BJ (cell line): ENCODE results near the gene SCN4A. TPM values are rescaled to one million over a fixed set of nuclear protein-coding genes. Genes with fewer than 3 reads are reported as not detected.
"Not testable (repeated sequence)": the region's sequence is repeated elsewhere in the genome, so short reads cannot be mapped to it uniquely, and the experiment has no call there.

Experiments
- CTCF ChIA-PET: fragments of 350-600 bp; formaldehyde crosslinking; extraction: SDS; loops from one replicate; lab custom pipeline; 2021; ENCODE audit warnings: antibody characterized with exemption, inconsistent platforms; lab: Yijun Ruan, JAX
- POLR2A ChIA-PET: fragments of 300-600 bp; sonication (Branson Sonifier 250); formaldehyde crosslinking; extraction: SDS; loops from one replicate; lab custom pipeline; 2021; ENCODE audit warnings: antibody characterized with exemption; lab: Charles Lee
- DNase-seq: peaks from one replicate; pipeline ENCODE4 v3.0.0-alpha.2; 2011; ENCODE audit warnings: low read depth
- H3K27me3 ChIP-seq: 2 replicates; pipeline ENCODE4 v1.6.0; 2011; ENCODE audit warnings: low read length; ENCODE audit not compliant: control insufficient read depth, insufficient read depth
- H3K36me3 ChIP-seq: 2 replicates; pipeline ENCODE4 v1.5.1; 2011; ENCODE audit warnings: low read length; ENCODE audit not compliant: control insufficient read depth, insufficient read depth
- H3K4me3 ChIP-seq: 2 replicates; pipeline ENCODE4 v1.5.1; 2011; ENCODE audit warnings: low read depth, mild to moderate bottlenecking, control low read depth, low read length
- polyA plus RNA-seq: library from polyadenylated mRNA; depleted of rRNA; stranded (reverse); fragments of >200 nt; gene quantifications from 2 replicates; pipeline ENCODE4 v1.2.3, GENCODE V29; 2011
- TF ChIP-seq, protein P1 (sequence below): IDR thresholded peaks from 2 replicates; pipeline ENCODE4 v1.5.1; 2011; ENCODE audit warnings: low read depth, mild to moderate bottlenecking, control low read depth, inconsistent platforms, low read length, moderate library complexity; ENCODE audit not compliant: insufficient read depth

SCN4A gene
- polyA plus RNA-seq, 1 experiment = not detected

DNA sequence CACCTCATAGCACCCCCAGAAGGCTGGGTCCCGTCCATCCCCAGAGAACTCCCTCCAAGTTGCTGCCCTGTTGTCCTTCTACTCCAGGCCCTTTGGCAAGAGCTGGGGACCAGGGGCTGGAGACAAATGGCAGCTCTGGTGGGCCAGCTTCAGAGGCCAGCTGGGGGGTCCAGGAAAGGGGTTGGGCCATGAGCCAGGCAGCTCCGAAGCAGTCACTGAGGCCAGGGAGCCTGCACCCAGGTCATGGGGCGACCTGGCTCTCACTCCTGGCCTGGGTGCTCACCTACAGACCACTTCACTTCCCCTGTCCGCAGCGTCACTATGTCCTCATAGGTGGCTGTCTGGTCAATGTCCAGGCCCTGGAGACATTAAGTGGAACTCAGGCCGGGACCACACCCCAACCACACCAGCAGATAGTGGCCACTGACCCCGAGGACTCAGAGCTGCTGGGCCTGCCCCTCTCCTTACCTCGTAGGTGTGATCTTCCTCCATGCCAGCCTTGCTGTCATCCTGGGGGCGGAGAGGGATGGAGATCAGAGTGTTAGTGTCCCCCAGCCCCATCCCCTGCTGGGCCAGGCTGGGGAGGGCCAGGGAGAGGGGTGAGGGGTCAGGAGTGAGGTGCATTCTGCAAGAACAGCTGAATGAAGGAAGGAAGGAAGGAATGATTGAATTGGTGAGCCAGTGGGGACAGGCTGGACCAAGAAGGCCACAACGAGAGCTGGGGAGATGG is 43.6 kb downstream of the SCN4A start:
- no peak overlapping the region for H3K4me3 ChIP-seq
- DNase-seq = no peak
- TF ChIP-seq, protein P1, sequence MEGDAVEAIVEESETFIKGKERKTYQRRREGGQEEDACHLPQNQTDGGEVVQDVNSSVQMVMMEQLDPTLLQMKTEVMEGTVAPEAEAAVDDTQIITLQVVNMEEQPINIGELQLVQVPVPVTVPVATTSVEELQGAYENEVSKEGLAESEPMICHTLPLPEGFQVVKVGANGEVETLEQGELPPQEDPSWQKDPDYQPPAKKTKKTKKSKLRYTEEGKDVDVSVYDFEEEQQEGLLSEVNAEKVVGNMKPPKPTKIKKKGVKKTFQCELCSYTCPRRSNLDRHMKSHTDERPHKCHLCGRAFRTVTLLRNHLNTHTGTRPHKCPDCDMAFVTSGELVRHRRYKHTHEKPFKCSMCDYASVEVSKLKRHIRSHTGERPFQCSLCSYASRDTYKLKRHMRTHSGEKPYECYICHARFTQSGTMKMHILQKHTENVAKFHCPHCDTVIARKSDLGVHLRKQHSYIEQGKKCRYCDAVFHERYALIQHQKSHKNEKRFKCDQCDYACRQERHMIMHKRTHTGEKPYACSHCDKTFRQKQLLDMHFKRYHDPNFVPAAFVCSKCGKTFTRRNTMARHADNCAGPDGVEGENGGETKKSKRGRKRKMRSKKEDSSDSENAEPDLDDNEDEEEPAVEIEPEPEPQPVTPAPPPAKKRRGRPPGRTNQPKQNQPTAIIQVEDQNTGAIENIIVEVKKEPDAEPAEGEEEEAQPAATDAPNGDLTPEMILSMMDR = no peak
- ChIA-PET CTCF (interaction anchor here (1.1 to 8.9 kb wide), 5 partner anchors 9 to 204 kb away, joined by 3 to 84 read pairs (median 7); partner anchors contain the start of genes CSHL1 and GH1), POLR2A (no interaction called here)
- no peaks in the 10 kb centered on the region for H3K36me3 ChIP-seq
- H3K27me3 ChIP-seq = peaks cover 4% of the 10 kb centered on the region; the same call in 1 of the 2 replicates

DNA sequence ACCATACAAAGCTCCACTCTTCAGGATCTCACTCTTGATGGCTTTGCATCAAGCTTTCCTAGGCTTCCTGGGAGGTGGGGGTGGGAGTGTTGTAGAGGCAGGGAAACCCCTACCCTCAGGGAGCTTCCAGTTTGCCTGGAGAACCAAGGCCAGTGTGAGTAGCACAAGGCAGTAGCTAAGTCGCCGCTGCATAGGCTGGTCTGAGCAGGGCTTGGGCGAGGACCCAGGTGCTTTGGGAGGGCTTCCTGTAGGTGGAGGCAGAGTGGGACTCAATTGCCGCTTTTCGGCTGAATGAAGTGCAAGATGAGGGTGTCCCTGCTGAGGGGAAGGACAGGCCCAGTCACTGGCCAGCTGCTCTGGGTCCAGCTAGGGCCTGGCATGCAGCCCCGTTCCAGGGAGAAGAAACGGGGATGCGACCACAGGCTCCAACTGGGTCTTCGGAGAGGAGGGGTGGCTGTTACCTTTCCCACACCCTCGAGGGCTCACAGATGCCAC is 44.5 kb downstream of the SCN4A start:
- Histone ChIP-seq H3K36me3 (no peaks in the 10 kb centered on the region), H3K27me3 (no peaks in the 10 kb centered on the region; the same call in 1 of the 2 replicates), H3K4me3 (no peak overlapping the region)
- ChIA-PET POLR2A (no interaction called here), CTCF (interaction anchor here (0.9 to 8.9 kb wide), 4 partner anchors 8 to 97 kb away, joined by 3 to 84 read pairs (median 6); partner anchors contain the start of genes CSHL1 and GH1)
- no peak for DNase-seq
- TF ChIP-seq, protein P1 = no peak

DNA sequence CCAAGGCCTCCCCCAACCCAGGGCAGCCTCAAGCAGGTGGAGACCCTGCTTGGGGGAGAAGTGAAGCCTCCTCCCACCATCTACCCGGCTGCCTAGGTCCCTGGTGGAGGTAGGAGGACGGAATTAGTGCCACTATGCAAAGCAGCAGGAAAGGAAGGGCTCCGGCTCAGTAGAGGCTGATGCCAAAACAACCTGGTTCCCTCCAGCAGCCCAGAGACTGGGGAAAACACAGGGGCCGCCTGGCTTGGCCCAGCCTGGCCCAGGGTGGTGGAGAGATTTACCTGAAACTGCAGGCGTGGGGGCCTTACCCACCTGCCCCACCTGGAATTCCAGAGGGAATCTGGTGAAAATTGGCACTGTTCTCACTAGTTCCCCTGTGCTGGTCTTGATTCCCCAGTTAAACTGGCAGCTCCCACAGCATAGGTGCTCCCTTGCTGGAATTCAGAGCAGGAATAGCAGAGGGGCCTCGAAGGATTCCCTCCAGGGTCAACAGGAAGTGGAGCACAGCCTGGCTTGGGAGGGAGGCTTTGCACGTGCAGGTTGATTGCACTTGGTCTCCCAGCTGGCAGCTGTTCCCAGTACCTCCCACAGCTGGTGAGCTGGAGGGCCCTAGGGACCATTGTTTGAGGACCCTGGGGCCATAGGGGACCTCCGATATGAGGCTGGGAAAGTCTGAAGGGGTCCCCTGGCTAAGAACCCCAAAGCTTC is 45.1 kb downstream of the SCN4A start:
- Histone ChIP-seq H3K4me3 (no peak overlapping the region), H3K27me3 (no peaks in the 10 kb centered on the region; the same call in 1 of the 2 replicates), H3K36me3 (no peaks in the 10 kb centered on the region)
- no peak for DNase-seq
- ChIA-PET CTCF (interaction anchor here (0.9 to 8.9 kb wide), 3 partner anchors 8 to 19 kb away, joined by 3 to 84 read pairs (median 7); partner anchors contain the start of genes CSHL1 and GH1), POLR2A (no interaction called here)
- TF ChIP-seq, protein P1 = no peak

DNA sequence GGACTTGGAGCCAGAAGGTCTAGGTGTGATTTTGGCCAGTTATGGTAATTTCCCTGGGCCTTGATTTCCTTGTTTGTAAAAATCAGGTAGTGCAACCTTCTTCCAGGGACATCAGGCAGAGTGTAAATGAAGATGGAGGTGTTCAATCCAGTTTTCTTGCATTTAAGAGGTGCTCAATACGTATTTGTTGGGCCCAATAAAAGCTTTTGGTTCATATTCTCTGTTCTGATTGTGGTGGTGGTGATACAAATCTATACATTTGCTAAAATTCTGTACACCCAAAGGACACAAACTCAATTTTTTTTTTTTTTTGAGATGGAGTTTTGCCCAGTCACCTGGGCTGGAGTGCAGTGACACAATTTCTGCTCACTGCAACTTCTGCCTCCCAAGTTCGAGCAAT is 46.6 kb downstream of the SCN4A start:
- Histone ChIP-seq H3K27me3 (no peaks in the 10 kb centered on the region; the same call in 1 of the 2 replicates), H3K36me3 (no peaks in the 10 kb centered on the region), H3K4me3 (no peak overlapping the region)
- no peak for DNase-seq
- CTCF ChIA-PET = interaction anchor here (0.6 to 1.2 kb wide), 3 partner anchors 64 to 465 kb away, joined by 3 to 5 read pairs (median 3); no protein-coding TSS in a partner anchor
- POLR2A ChIA-PET = no interaction called here
- TF ChIP-seq, protein P1 = no peak

DNA sequence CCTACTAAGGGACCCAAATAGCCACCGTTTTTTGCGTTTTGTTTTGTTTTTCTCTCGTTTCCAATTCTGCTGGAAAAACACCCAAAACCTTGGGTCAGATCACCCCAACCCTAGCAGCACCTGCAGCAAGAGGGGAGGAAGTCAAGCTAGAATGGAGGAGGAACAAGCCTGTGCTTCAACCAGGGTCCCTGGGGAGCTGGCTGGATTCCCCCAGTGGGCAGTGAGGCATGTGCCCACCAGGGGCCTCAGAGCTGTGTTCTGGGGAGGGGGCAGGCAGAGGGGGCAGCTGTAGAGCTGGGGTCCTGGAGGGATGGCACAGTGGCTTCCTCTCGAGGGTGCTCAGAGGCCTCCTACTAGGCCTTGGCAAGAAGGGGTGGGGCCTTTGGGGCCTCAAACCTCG is 47.1 kb downstream of the SCN4A start:
- DNase-seq = no peak
- Histone ChIP-seq H3K4me3 (no peak overlapping the region), H3K27me3 (no peaks in the 10 kb centered on the region; the same call in 1 of the 2 replicates), H3K36me3 (no peaks in the 10 kb centered on the region)
- TF ChIP-seq, protein P1 = no peak
- CTCF ChIA-PET = interaction anchor here (1.2 kb wide), 2 partner anchors 65 to 92 kb away, joined by 3 to 5 read pairs; no protein-coding TSS in a partner anchor
- POLR2A ChIA-PET = no interaction called here

DNA sequence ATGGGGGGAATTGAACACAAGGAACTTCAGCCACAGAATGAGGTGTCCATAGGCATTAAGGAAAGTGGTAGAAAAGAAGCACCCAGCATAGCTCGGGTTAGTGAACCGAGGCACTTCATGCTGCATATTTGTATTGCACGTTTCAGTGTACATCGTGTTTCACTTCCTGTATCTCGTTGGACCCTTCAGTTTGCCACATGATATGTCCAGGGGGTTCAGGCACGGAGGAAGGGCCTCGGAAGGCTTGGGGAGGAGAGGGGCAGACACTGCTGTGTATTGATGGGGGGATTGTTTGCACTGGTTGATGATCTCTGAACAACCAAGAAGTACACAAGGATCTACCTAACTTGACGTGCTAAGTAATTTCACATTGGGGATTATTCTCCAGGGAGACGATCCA is 50.3 kb downstream of the SCN4A start:
- CTCF ChIA-PET = interaction anchor here (0.7 to 5.1 kb wide), 4 partner anchors 9 to 11 kb away, joined by 3 to 84 read pairs (median 3); partner anchors contain the start of genes CD79B and CSHL1
- not testable (repeated sequence) for H3K36me3 ChIP-seq, DNase-seq, H3K4me3 ChIP-seq, H3K27me3 ChIP-seq
- POLR2A ChIA-PET = interaction anchor here (0.6 kb wide), 1 partner anchor 175 kb away, joined by 3 read pairs; no protein-coding TSS in a partner anchor

DNA sequence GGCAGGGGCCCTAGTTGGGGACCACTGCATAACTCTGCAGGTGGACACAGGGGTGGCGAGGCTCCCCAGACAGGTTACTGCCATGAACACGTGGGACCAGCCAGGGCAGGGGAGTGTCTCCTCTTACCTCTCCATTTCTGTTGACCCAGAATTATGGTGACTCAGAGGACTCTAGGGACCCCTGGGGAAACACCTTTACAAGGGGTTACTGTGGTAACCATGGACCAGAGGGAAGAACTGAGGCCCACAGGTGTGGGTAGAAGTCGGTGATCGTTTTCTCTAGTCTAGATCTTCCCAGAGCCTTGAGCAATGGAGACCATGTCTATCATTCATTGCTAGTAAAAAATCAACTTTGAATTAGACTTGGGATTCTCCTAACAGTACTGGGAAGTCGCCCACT is 51.9 kb downstream of the SCN4A start:
- DNase-seq, H3K27me3 ChIP-seq, H3K4me3 ChIP-seq, H3K36me3 ChIP-seq, POLR2A ChIA-PET: not testable (repeated sequence)
- CTCF ChIA-PET = interaction anchor here (1.2 to 7.5 kb wide), 7 partner anchors 10 to 213 kb away, joined by 4 to 139 read pairs (median 50); partner anchors contain the start of genes CD79B and CSHL1
